ENCODE results near the gene IFI6.

- TF ChIP-seq CTCF (IDR thresholded peaks at IDR 0.05), result no peak
- no peak for TF ChIP-seq EZH2 (IDR thresholded peaks at IDR 0.05; ENCODE audit: borderline replicate concordance, insufficient read depth, low read depth, low read length, poor library complexity, severe bottlenecking)
These were observed 17.6 kb upstream of the IFI6 start for GRCh38 chr1:27689423-27690173.

All from B cell (primary cell).